Uterus (tissue), 4 donors: Measurements from ENCODE around the gene GIPC2. TPM values are rescaled to one million over a fixed set of nuclear protein-coding genes. Genes with fewer than 3 reads are reported as not detected.
"Not testable (repeated sequence)": the region's sequence is repeated elsewhere in the genome, so short reads cannot be mapped to it uniquely, and the experiment has no call there.

Experiments
- DNase-seq, 2 donors: peaks; one replicate each; pipeline ENCODE4 v3.0.0-alpha.2; 2019 to 2020
- H3K27ac ChIP-seq, 2 donors: fragments of 200-600 bp; sonication (generic); 1 replicate in 1 of 2; 2 replicates in 1 of 2; pipeline ENCODE4 v1.5.1; 2016 to 2018
- H3K27me3 ChIP-seq, 2 donors: fragments of 200-600 bp; sonication (generic); one replicate each; pipeline ENCODE4 v1.5.1; 2018 to 2019; ENCODE audit warnings: control low read depth in 1 of 2
- H3K36me3 ChIP-seq, 2 donors: fragments of 200-600 bp; sonication (generic); one replicate each; pipeline ENCODE4 v1.5.1; 2019; ENCODE audit warnings: control low read depth in 1 of 2
- H3K4me1 ChIP-seq, 2 donors: fragments of 200-600 bp; sonication (generic); one replicate each; pipeline ENCODE4 v1.5.1; 2018 to 2019; ENCODE audit warnings: control low read depth in 1 of 2
- H3K4me3 ChIP-seq, 2 donors: fragments of 200-600 bp; sonication (generic); 1 replicate in 1 of 2; 2 replicates in 1 of 2; pipeline ENCODE4 v1.5.1; 2018 to 2019; ENCODE audit warnings: mild to moderate bottlenecking in 1 of 2
- H3K9me3 ChIP-seq, 2 donors: fragments of 200-600 bp; sonication (generic); one replicate each; pipeline ENCODE4 v1.5.1; 2019; ENCODE audit warnings: control low read depth in 1 of 2
- POLR2A ChIP-seq, 2 donors: fragments of 450-650 bp; IDR thresholded peaks; one replicate each; pipeline ENCODE4 v1.6.1; 2016; ENCODE audit warnings: antibody characterized with exemption in 2 of 2, mild to moderate bottlenecking in 1 of 2, moderate library complexity in 1 of 2
- intact Hi-C: fragments of 100-400 bp; cut with DNase I; formaldehyde crosslinking; loops from one replicate; pipeline ENCODE4 v1.15.1; 2023; ENCODE audit warnings: low total_unique reads
- total RNA-seq, 4 donors: library from RNA; depleted of rRNA in 3 of 4; stranded (reverse); fragments of >200 nt in 3 of 4; gene quantifications; one replicate each; pipeline versions ENCODE4 v1.1.0 to v1.2.4, GENCODE V29; 2014 to 2023
- TF ChIP-seq, protein P1 (sequence below), 4 experiments: fragments of 200-600 bp in 2 of 4; fragments of 450-650 bp in 2 of 4; sonication (generic) in 2 of 4; IDR thresholded peaks; one replicate each; pipeline ENCODE4 v1.5.1; 2016 to 2019; ENCODE audit warnings: antibody characterized with exemption in 4 of 4, mild to moderate bottlenecking in 2 of 4, moderate library complexity in 1 of 4
- donor health status: DM: yes; HTN: yes; CAD: no.

Gene GIPC2
- total RNA-seq, 4 donors from 2014 or later = 3.6 to 8.2 (median 5.8) TPM

GRCh38 chr1:78019024-78019423 is 26.7 kb upstream of the GIPC2 start:
- Histone ChIP-seq H3K9me3 (no peaks in the 10 kb centered on the region), H3K36me3 (no peaks in the 10 kb centered on the region), H3K4me1 (no peaks in the 10 kb centered on the region), H3K27me3 (no peaks in the 10 kb centered on the region), H3K4me3 (no peak overlapping the region), H3K27ac (no peak overlapping the region)
- no peak for DNase-seq
- TF ChIP-seq POLR2A (IDR thresholded peaks at IDR 0.05) = no peak
- TF ChIP-seq, protein P1, sequence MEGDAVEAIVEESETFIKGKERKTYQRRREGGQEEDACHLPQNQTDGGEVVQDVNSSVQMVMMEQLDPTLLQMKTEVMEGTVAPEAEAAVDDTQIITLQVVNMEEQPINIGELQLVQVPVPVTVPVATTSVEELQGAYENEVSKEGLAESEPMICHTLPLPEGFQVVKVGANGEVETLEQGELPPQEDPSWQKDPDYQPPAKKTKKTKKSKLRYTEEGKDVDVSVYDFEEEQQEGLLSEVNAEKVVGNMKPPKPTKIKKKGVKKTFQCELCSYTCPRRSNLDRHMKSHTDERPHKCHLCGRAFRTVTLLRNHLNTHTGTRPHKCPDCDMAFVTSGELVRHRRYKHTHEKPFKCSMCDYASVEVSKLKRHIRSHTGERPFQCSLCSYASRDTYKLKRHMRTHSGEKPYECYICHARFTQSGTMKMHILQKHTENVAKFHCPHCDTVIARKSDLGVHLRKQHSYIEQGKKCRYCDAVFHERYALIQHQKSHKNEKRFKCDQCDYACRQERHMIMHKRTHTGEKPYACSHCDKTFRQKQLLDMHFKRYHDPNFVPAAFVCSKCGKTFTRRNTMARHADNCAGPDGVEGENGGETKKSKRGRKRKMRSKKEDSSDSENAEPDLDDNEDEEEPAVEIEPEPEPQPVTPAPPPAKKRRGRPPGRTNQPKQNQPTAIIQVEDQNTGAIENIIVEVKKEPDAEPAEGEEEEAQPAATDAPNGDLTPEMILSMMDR (IDR thresholded peaks at IDR 0.05) = no peak
- intact Hi-C loops = no loop called here

GRCh38 chr1:78021134-78021533 is 24.6 kb upstream of the GIPC2 start:
- H3K4me1 ChIP-seq, H3K4me3 ChIP-seq, H3K27me3 ChIP-seq, DNase-seq, intact Hi-C loops, H3K27ac ChIP-seq, H3K9me3 ChIP-seq, H3K36me3 ChIP-seq: not testable (repeated sequence)

GRCh38 chr1:78029793-78030192 is 16.0 kb upstream of the GIPC2 start:
- no peak for TF ChIP-seq POLR2A (IDR thresholded peaks at IDR 0.05)
- TF ChIP-seq, protein P1 (IDR thresholded peaks at IDR 0.05) = no peak
- DNase-seq = no peak
- no peaks in the 10 kb centered on the region for H3K9me3 ChIP-seq
- no peaks in the 10 kb centered on the region for H3K36me3 ChIP-seq
- H3K27ac ChIP-seq = no peak overlapping the region
- no peaks in the 10 kb centered on the region for H3K4me1 ChIP-seq
- intact Hi-C loops = no loop called here
- no peaks in the 10 kb centered on the region for H3K27me3 ChIP-seq
- H3K4me3 ChIP-seq = no peak overlapping the region

DNA sequence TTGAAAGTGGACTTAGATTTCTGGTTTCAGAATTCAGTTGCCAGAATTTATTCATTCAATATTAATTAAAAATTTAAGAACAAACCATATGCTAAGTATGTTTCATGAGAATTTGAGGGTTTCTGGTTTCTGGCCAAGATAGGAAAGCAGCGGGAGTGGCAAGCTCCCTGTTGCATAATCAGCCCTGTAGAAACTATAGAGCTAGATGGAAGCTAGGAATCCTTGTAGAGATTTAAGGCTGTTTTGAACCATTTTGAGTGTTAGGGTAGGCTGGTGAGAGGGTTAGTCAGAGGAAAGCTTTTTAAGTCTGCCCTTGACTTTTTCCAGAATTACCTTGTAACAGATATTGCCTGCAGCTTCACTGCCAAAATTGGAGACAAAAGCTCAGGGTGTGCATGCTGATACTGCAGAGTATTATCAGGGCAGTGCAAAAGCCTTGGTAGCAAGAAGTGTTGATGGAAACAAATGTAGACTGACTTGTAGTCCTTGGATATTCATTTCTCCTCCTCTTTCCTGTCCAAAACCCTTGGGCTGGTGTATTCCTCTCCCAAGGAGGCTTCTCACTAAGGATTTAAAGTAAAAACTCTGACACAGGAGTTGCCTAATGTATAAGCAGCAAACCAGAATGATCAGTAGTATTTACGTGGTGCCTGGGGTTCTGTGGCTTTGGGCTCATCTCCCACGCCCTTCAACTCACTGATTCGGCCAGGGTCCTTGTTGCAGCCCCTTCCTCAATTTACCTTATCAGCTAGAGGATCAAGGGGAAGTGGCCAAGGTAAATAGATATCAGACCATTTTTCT is 12.6 kb upstream of the GIPC2 start:
- Histone ChIP-seq H3K4me3 (no peak overlapping the region), H3K4me1 (no peaks in the 10 kb centered on the region), H3K36me3 (no peaks in the 10 kb centered on the region), H3K27me3 (no peaks in the 10 kb centered on the region), H3K9me3 (no peaks in the 10 kb centered on the region), H3K27ac (no peak overlapping the region)
- TF ChIP-seq POLR2A (IDR thresholded peaks at IDR 0.05) = no peak
- TF ChIP-seq, protein P1 (IDR thresholded peaks at IDR 0.05) = no peak
- intact Hi-C loops = no loop called here
- no peak for DNase-seq

DNA sequence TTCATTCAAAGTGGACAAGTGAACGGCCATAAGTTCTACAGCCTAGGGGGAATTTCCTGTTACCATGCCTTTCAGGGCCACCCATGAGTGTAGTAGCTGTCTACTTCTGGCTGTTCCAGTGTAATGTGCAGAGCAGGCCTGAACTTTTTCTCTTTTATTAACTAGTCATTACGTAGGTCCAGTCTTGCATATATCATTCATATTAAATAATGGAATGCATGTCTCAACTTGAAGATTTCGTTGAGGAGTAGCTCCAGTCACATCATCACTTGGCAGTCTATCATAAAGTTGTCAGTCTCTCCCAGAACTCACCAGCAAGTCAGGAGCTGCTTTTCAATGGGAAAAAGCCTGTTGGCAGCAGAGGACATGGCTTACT is 12.0 kb upstream of the GIPC2 start:
- Histone ChIP-seq H3K4me3 (no peak overlapping the region), H3K4me1 (no peaks in the 10 kb centered on the region), H3K36me3 (no peaks in the 10 kb centered on the region), H3K27me3 (no peaks in the 10 kb centered on the region), H3K9me3 (no peaks in the 10 kb centered on the region), H3K27ac (no peak overlapping the region)
- intact Hi-C loops = no loop called here
- TF ChIP-seq, protein P1 (IDR thresholded peaks at IDR 0.05) = no peak
- TF ChIP-seq POLR2A (IDR thresholded peaks at IDR 0.05) = no peak
- DNase-seq = no peak
